ENCODE measurements around the gene COL11A2. TPM values are rescaled to one million over a fixed set of nuclear protein-coding genes. Genes with fewer than 3 reads are reported as not detected.

The COL11A2 gene
- total and polyA plus RNA-seq, 4 donors: 2.8 to 12.6 (median 7.7) TPM

- Histone ChIP-seq H3K36me3 (ENCODE audit: control insufficient read depth, insufficient read depth, low read length) (peaks cover 12% of the 10 kb centered on the region), H3K9me3 (ENCODE audit: control insufficient read depth, insufficient read depth, low read length) (no peaks in the 10 kb centered on the region), H3K4me3 (ENCODE audit: low read depth, low read length) (no peak overlapping the region), H3K4me1 (ENCODE audit: control insufficient read depth, insufficient read depth, low read length) (peaks cover 20% of the 10 kb centered on the region), H3K27me3 (ENCODE audit: control insufficient read depth, insufficient read depth, low read length) (peaks cover 6% of the 10 kb centered on the region), H3K27ac (ENCODE audit: low read depth, low read length) (no peak overlapping the region)
- WGBS (ENCODE audit: insufficient coverage): 87% methylated on average over 1 of the region's 1 CpG
- DNase-seq (ENCODE audit: low read depth in 4 of 6, low spot score in 6 of 6): no peak
Observed at GRCh38 chr6:33187809-33188208, 4.5 kb downstream of the COL11A2 start.

GRCh38 chr6:33185654-33186187, 6.5 kb downstream of the COL11A2 start:
- no peak overlapping the region for H3K27ac ChIP-seq (ENCODE audit: low read depth, low read length)
- WGBS (ENCODE audit: insufficient coverage): 74% methylated on average over 4 of the region's 4 CpGs
- no peak for DNase-seq (ENCODE audit: low read depth in 4 of 6, low spot score in 6 of 6)
- peaks cover 12% of the 10 kb centered on the region for H3K36me3 ChIP-seq (ENCODE audit: control insufficient read depth, insufficient read depth, low read length)
- H3K4me1 ChIP-seq (ENCODE audit: control insufficient read depth, insufficient read depth, low read length): no peaks in the 10 kb centered on the region
- no peak overlapping the region for H3K4me3 ChIP-seq (ENCODE audit: low read depth, low read length)
- no peaks in the 10 kb centered on the region for H3K9me3 ChIP-seq (ENCODE audit: control insufficient read depth, insufficient read depth, low read length)
- H3K27me3 ChIP-seq (ENCODE audit: control insufficient read depth, insufficient read depth, low read length): no peaks in the 10 kb centered on the region

GRCh38 chr6:33185190-33185589, 7.1 kb downstream of the COL11A2 start:
- Histone ChIP-seq H3K4me3 (ENCODE audit: low read depth, low read length) (no peak overlapping the region), H3K27me3 (ENCODE audit: control insufficient read depth, insufficient read depth, low read length) (no peaks in the 10 kb centered on the region), H3K9me3 (ENCODE audit: control insufficient read depth, insufficient read depth, low read length) (no peaks in the 10 kb centered on the region), H3K36me3 (ENCODE audit: control insufficient read depth, insufficient read depth, low read length) (peaks cover 12% of the 10 kb centered on the region), H3K4me1 (ENCODE audit: control insufficient read depth, insufficient read depth, low read length) (no peaks in the 10 kb centered on the region), H3K27ac (ENCODE audit: low read depth, low read length) (no peak overlapping the region)
- no peak for DNase-seq (ENCODE audit: low read depth in 4 of 6, low spot score in 6 of 6)
- 58% methylated on average over 7 of the region's 9 CpGs for WGBS (ENCODE audit: insufficient coverage)

GRCh38 chr6:33183071-33183683, 9.1 kb downstream of the COL11A2 start:
- WGBS (ENCODE audit: insufficient coverage): 97% methylated on average over 4 of the region's 5 CpGs
- H3K36me3 ChIP-seq (ENCODE audit: control insufficient read depth, insufficient read depth, low read length): peaks cover 22% of the 10 kb centered on the region

GRCh38 chr6:33181141-33181540, 11.1 kb downstream of the COL11A2 start:
- Histone ChIP-seq H3K4me3 (ENCODE audit: low read depth, low read length) (no peak overlapping the region), H3K9me3 (ENCODE audit: control insufficient read depth, insufficient read depth, low read length) (no peaks in the 10 kb centered on the region), H3K4me1 (ENCODE audit: control insufficient read depth, insufficient read depth, low read length) (no peaks in the 10 kb centered on the region), H3K27ac (ENCODE audit: low read depth, low read length) (no peak overlapping the region), H3K27me3 (ENCODE audit: control insufficient read depth, insufficient read depth, low read length) (no peaks in the 10 kb centered on the region), H3K36me3 (ENCODE audit: control insufficient read depth, insufficient read depth, low read length) (peaks cover 28% of the 10 kb centered on the region)
- 74% methylated on average over 4 of the region's 7 CpGs for WGBS (ENCODE audit: insufficient coverage)
- no peak for DNase-seq (ENCODE audit: low read depth in 4 of 6, low spot score in 6 of 6)

More at GRCh38 chr6:33183071-33183683, 9.1 kb downstream of the COL11A2 start:
- Histone ChIP-seq H3K4me1 (ENCODE audit: control insufficient read depth, insufficient read depth, low read length) (no peaks in the 10 kb centered on the region), H3K27ac (ENCODE audit: low read depth, low read length) (no peak overlapping the region), H3K9me3 (ENCODE audit: control insufficient read depth, insufficient read depth, low read length) (no peaks in the 10 kb centered on the region), H3K4me3 (ENCODE audit: low read depth, low read length) (no peak overlapping the region), H3K27me3 (ENCODE audit: control insufficient read depth, insufficient read depth, low read length) (no peaks in the 10 kb centered on the region)
- DNase-seq (ENCODE audit: low read depth in 4 of 6, low spot score in 6 of 6): no peak

- H3K4me3 ChIP-seq (ENCODE audit: low read depth, low read length): no peak overlapping the region
- no peak for DNase-seq (ENCODE audit: low read depth in 4 of 6, low spot score in 6 of 6)
- H3K36me3 ChIP-seq (ENCODE audit: control insufficient read depth, insufficient read depth, low read length): peaks cover 26% of the 10 kb centered on the region
- 80% methylated on average over 5 of the region's 10 CpGs for WGBS (ENCODE audit: insufficient coverage)
- H3K9me3 ChIP-seq (ENCODE audit: control insufficient read depth, insufficient read depth, low read length): no peaks in the 10 kb centered on the region
- H3K4me1 ChIP-seq (ENCODE audit: control insufficient read depth, insufficient read depth, low read length): no peaks in the 10 kb centered on the region
- no peaks in the 10 kb centered on the region for H3K27me3 ChIP-seq (ENCODE audit: control insufficient read depth, insufficient read depth, low read length)
- no peak overlapping the region for H3K27ac ChIP-seq (ENCODE audit: low read depth, low read length)
Observed at GRCh38 chr6:33178755-33179475, 13.4 kb downstream of the COL11A2 start.

- no peaks in the 10 kb centered on the region for H3K9me3 ChIP-seq (ENCODE audit: control insufficient read depth, insufficient read depth, low read length)
- 62% methylated on average over 9 of the region's 19 CpGs for WGBS (ENCODE audit: insufficient coverage)
- H3K36me3 ChIP-seq (ENCODE audit: control insufficient read depth, insufficient read depth, low read length): peaks cover 36% of the 10 kb centered on the region
- H3K4me1 ChIP-seq (ENCODE audit: control insufficient read depth, insufficient read depth, low read length): no peaks in the 10 kb centered on the region
- no peak overlapping the region for H3K27ac ChIP-seq (ENCODE audit: low read depth, low read length)
- DNase-seq (ENCODE audit: low read depth in 4 of 6, low spot score in 6 of 6): no peak
- no peak overlapping the region for H3K4me3 ChIP-seq (ENCODE audit: low read depth, low read length)
- no peaks in the 10 kb centered on the region for H3K27me3 ChIP-seq (ENCODE audit: control insufficient read depth, insufficient read depth, low read length)
Observed at GRCh38 chr6:33177552-33178446, 14.5 kb downstream of the COL11A2 start.

- Histone ChIP-seq H3K27me3 (ENCODE audit: control insufficient read depth, insufficient read depth, low read length) (no peaks in the 10 kb centered on the region), H3K27ac (ENCODE audit: low read depth, low read length) (no peak overlapping the region), H3K9me3 (ENCODE audit: control insufficient read depth, insufficient read depth, low read length) (no peaks in the 10 kb centered on the region), H3K4me3 (ENCODE audit: low read depth, low read length) (no peak overlapping the region), H3K4me1 (ENCODE audit: control insufficient read depth, insufficient read depth, low read length) (no peaks in the 10 kb centered on the region), H3K36me3 (ENCODE audit: control insufficient read depth, insufficient read depth, low read length) (peaks cover 36% of the 10 kb centered on the region)
- WGBS (ENCODE audit: insufficient coverage): 88% methylated on average over 7 of the region's 7 CpGs
- no peak for DNase-seq (ENCODE audit: low read depth in 4 of 6, low spot score in 6 of 6)
Observed at GRCh38 chr6:33176906-33177305, 15.4 kb downstream of the COL11A2 start.

GRCh38 chr6:33175436-33176069, 16.7 kb downstream of the COL11A2 start:
- H3K9me3 ChIP-seq (ENCODE audit: control insufficient read depth, insufficient read depth, low read length): no peaks in the 10 kb centered on the region
- 79% methylated on average over 5 of the region's 10 CpGs for WGBS (ENCODE audit: insufficient coverage)
- H3K4me1 ChIP-seq (ENCODE audit: control insufficient read depth, insufficient read depth, low read length): no peaks in the 10 kb centered on the region
- no peak for DNase-seq (ENCODE audit: low read depth in 4 of 6, low spot score in 6 of 6)
- H3K4me3 ChIP-seq (ENCODE audit: low read depth, low read length): no peak overlapping the region
- peaks cover 41% of the 10 kb centered on the region for H3K36me3 ChIP-seq (ENCODE audit: control insufficient read depth, insufficient read depth, low read length)
- no peak overlapping the region for H3K27ac ChIP-seq (ENCODE audit: low read depth, low read length)
- no peaks in the 10 kb centered on the region for H3K27me3 ChIP-seq (ENCODE audit: control insufficient read depth, insufficient read depth, low read length)
